Measurements from ENCODE around the gene NUDT4B. TPM values are rescaled to one million over a fixed set of nuclear protein-coding genes. Genes with fewer than 3 reads are reported as not detected.
"Not testable (repeated sequence)": the region's sequence is repeated elsewhere in the genome, so short reads cannot be mapped to it uniquely, and the experiment has no call there.

The NUDT4B gene
- total RNA-seq, 1 donor from 2014 or later, result not detected

DNA sequence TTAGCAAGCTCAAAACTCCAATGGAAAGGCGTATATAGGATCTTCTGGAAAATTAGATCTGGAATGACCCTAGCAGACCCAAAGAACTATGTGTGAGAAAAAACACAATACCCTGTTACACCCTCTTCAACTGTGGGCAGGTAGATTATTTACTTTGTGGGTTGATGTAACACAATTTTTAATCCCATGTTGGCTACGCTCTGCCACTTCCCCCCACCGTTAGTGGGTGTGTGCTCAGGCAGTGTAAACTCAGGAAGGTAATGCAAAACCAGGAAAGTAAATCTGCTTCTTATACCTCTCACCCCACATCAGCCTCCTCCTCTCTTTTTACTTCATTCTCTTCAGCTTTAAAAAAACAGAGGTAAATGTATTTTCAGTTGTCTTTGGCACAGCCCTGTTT is 23.7 kb upstream of the NUDT4B start:
- DNase-seq (ENCODE audit: low read depth, low spot score); H3K4me3 Mint-ChIP-seq; H3K4me1 Mint-ChIP-seq: not testable (repeated sequence)

DNA sequence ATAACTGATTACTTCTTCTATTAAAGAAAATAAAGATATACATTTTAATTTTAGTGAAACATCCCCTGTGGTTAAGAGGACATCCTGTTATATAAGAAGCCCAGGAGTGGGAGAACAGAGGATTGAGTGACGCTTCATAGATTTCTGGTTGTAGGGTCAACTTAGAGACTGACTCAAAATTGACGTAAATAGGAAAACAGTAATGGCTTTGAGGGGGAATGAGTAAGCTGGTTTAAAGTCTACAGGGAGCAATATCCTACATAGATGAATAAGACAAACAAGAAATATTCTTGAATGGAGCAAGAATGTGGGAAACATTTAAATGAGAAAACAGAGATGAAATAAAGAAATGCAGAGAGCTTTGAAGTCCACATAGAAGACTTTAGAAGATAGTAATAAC is 20.7 kb upstream of the NUDT4B start:
- not testable (repeated sequence) for H3K9me3 Mint-ChIP-seq; H3K4me1 Mint-ChIP-seq; H3K36me3 Mint-ChIP-seq (ENCODE audit: low read depth); H3K27ac Mint-ChIP-seq (ENCODE audit: unreplicated experiment); H3K27me3 Mint-ChIP-seq (ENCODE audit: low read depth); DNase-seq (ENCODE audit: low read depth, low spot score); H3K4me3 Mint-ChIP-seq

More for the DNA sequence above, 23.7 kb upstream of the NUDT4B start:
- not testable (repeated sequence) for H3K36me3 Mint-ChIP-seq (ENCODE audit: low read depth); H3K9me3 Mint-ChIP-seq; H3K27ac Mint-ChIP-seq (ENCODE audit: unreplicated experiment); H3K27me3 Mint-ChIP-seq (ENCODE audit: low read depth)

DNA sequence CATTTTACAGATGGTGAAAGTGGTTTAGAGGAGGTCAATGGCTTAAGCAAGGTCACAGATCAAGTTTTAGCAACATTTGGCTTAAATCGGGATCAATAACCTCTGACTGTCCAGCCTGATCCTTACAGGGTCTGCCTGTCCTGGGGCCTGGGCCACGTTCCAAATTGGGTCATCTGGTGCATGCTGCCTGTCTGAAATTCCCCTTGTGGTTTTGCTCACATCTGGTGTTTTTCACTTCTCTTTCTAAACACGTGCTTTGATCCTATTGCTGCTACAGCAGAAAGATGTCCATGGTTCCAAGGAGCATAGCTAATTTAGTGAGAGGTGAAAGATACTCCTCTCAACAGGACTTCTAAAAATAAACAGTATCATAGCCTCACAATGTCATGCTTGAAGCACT is 19.4 kb upstream of the NUDT4B start:
- not testable (repeated sequence) for H3K4me3 Mint-ChIP-seq; H3K4me1 Mint-ChIP-seq; H3K27ac Mint-ChIP-seq (ENCODE audit: unreplicated experiment); H3K9me3 Mint-ChIP-seq; H3K27me3 Mint-ChIP-seq (ENCODE audit: low read depth); DNase-seq (ENCODE audit: low read depth, low spot score); H3K36me3 Mint-ChIP-seq (ENCODE audit: low read depth)

DNA sequence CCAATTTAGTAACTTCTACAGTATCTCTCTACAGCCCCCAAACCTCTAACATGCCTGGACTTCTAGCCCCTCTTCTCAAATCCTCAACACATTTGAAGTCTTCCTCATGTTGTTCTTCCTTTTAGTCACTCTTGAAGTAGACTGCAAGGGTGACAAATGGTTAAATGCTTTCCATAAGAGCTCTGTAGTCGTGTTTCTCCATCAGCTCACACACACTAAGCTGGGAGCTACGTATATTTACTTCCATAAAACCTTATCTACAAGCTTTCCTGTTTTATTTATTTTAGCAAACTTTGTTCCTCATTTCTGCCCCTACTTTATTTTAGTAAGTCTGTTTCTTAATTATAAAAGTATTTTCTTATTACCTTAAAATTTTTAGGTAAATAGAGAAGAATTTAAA is 19.0 kb upstream of the NUDT4B start:
- DNase-seq (ENCODE audit: low read depth, low spot score); H3K27ac Mint-ChIP-seq (ENCODE audit: unreplicated experiment); H3K9me3 Mint-ChIP-seq; H3K4me1 Mint-ChIP-seq; H3K27me3 Mint-ChIP-seq (ENCODE audit: low read depth); H3K36me3 Mint-ChIP-seq (ENCODE audit: low read depth); H3K4me3 Mint-ChIP-seq: not testable (repeated sequence)

DNA sequence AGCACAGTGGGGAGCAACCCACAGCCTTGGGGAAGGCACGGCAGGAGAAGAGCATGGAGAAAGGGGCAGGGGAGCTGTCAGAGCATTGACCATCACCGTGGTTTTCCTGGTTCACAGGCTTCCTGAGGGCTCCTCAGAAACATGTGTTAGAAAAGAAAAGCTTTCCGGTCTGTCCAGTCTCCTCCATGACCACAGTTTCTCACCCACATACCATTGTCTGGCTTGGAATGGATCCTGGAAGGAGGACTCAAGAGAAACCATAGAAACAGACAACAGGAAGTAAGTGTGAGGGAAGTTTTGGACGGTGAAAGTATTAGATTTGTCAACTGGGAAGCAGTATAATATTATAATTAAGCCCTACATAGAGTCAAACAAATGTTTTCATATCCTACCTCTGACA is 16.3 kb upstream of the NUDT4B start:
- H3K4me1 Mint-ChIP-seq; H3K36me3 Mint-ChIP-seq (ENCODE audit: low read depth); DNase-seq (ENCODE audit: low read depth, low spot score); H3K4me3 Mint-ChIP-seq; H3K9me3 Mint-ChIP-seq; H3K27me3 Mint-ChIP-seq (ENCODE audit: low read depth); H3K27ac Mint-ChIP-seq (ENCODE audit: unreplicated experiment): not testable (repeated sequence)

DNA sequence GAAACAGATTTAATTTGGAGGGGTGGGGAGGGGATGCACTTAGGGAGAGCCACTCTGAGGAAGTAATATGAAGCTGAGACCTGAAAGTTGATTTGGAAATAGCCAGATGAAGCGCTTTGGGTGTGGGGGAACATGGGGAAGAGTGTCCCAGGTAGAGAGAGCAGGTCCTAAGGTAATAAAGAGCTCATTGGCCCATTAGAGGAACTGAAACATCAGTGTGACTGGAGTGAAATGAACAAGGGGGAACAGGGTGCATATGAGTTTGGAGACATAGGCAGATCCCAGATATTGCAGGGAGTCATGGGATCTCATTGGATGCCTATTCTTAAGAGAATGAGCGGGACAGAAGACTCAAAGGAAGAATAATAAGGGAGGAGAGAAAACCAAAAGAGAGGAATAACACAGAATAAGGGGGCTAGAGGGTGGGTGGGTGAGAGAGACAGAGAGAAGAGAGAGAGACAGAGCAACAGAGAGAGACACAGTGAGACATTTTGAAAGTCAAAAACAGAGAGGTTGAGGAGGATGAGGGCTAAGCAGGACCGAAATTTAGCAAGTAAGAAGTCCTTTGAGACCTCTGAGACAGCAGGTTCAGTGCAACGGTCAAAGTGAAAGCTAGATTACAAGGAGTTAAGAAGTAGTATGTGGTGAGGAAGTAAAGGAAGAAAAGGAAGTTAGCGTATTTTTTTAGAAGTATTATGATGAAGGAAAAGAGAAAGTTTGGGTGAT is 14.8 kb upstream of the NUDT4B start:
- H3K4me1 Mint-ChIP-seq; H3K36me3 Mint-ChIP-seq (ENCODE audit: low read depth); H3K27ac Mint-ChIP-seq (ENCODE audit: unreplicated experiment); DNase-seq (ENCODE audit: low read depth, low spot score); H3K27me3 Mint-ChIP-seq (ENCODE audit: low read depth); H3K4me3 Mint-ChIP-seq; H3K9me3 Mint-ChIP-seq: not testable (repeated sequence)

DNA sequence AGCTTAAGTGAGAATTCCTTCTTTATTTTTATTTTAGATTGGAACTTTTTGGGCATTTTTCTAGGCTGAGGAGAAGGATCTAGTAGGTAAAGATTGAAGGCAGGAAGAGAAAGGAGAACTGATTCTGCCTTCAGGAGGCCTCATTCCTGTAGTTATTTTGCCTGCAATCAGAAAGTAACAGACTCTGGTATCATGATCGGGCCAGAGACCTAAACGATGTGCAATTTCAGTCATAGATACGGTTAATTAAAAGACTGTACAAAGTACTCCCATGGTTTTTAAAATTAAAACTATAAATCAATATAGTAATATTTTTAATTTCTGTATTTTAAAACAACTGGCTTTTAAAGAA is 14.3 kb upstream of the NUDT4B start:
- H3K4me3 Mint-ChIP-seq; H3K9me3 Mint-ChIP-seq; H3K27me3 Mint-ChIP-seq (ENCODE audit: low read depth); H3K27ac Mint-ChIP-seq (ENCODE audit: unreplicated experiment); H3K4me1 Mint-ChIP-seq; H3K36me3 Mint-ChIP-seq (ENCODE audit: low read depth); DNase-seq (ENCODE audit: low read depth, low spot score): not testable (repeated sequence)

DNA sequence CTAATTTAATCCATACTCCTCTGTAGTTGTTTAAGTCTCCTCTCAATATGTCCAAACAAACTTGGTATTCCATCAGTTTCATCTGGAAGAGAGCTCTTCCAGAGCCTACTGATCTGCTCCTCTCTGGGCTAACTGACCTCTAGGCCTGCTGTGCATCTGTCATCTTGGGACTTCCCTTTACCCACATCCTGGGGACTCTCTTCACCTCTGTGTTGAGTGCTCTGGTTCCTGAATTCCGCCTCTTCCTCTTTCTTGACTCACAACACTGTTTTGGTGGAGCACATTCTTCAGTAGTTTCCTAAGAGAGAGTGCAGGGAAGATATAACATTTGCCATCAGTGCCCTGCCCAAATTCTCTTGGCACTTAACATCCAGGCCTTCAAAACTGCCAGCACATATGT is 13.0 kb upstream of the NUDT4B start:
- not testable (repeated sequence) for H3K27ac Mint-ChIP-seq (ENCODE audit: unreplicated experiment); H3K4me1 Mint-ChIP-seq; H3K27me3 Mint-ChIP-seq (ENCODE audit: low read depth); H3K4me3 Mint-ChIP-seq; H3K36me3 Mint-ChIP-seq (ENCODE audit: low read depth); DNase-seq (ENCODE audit: low read depth, low spot score); H3K9me3 Mint-ChIP-seq

DNA sequence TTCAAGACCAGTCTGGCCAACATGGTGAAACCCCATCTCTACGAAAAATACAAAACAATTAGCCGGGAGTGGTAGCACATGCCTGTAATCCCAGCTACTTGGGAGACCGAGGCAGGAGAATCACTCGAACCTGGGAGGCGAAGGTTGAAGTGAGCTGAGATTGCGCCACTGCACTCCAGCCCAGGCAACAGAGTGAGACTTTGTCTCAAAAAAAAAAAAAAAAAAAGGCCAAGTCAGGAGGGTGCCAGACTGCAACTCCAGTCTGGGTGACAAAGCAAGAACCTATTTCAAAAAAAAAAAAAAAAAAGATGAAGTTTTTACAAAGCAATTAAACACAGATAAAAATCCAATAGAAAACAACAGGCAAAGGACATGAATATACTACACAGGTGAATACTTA is 9.9 kb upstream of the NUDT4B start:
- H3K4me3 Mint-ChIP-seq; H3K4me1 Mint-ChIP-seq; H3K27me3 Mint-ChIP-seq (ENCODE audit: low read depth); H3K36me3 Mint-ChIP-seq (ENCODE audit: low read depth); DNase-seq (ENCODE audit: low read depth, low spot score); H3K27ac Mint-ChIP-seq (ENCODE audit: unreplicated experiment); H3K9me3 Mint-ChIP-seq: not testable (repeated sequence)

DNA sequence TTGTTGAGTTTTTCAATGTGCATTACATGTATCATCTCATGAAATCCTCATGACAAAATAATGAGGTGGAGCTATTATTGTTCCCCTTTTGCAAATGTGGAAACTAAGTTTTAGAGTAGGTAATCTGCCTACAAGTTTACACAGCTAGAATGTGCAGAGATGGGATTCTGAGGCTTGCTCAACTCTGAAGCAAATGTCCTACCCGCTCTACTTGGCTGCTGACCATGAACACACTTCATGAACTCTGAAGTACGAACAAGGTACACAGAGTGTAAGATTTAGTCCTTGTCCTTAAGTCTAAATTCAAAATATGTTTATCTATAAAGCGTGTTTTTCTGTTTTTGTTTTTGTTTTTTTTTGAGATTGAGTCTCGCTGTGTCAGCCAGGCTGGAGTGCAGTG is 5.4 kb upstream of the NUDT4B start:
- H3K27ac Mint-ChIP-seq (ENCODE audit: unreplicated experiment); H3K4me1 Mint-ChIP-seq; DNase-seq (ENCODE audit: low read depth, low spot score); H3K9me3 Mint-ChIP-seq; H3K27me3 Mint-ChIP-seq (ENCODE audit: low read depth); H3K4me3 Mint-ChIP-seq; H3K36me3 Mint-ChIP-seq (ENCODE audit: low read depth): not testable (repeated sequence)

DNA sequence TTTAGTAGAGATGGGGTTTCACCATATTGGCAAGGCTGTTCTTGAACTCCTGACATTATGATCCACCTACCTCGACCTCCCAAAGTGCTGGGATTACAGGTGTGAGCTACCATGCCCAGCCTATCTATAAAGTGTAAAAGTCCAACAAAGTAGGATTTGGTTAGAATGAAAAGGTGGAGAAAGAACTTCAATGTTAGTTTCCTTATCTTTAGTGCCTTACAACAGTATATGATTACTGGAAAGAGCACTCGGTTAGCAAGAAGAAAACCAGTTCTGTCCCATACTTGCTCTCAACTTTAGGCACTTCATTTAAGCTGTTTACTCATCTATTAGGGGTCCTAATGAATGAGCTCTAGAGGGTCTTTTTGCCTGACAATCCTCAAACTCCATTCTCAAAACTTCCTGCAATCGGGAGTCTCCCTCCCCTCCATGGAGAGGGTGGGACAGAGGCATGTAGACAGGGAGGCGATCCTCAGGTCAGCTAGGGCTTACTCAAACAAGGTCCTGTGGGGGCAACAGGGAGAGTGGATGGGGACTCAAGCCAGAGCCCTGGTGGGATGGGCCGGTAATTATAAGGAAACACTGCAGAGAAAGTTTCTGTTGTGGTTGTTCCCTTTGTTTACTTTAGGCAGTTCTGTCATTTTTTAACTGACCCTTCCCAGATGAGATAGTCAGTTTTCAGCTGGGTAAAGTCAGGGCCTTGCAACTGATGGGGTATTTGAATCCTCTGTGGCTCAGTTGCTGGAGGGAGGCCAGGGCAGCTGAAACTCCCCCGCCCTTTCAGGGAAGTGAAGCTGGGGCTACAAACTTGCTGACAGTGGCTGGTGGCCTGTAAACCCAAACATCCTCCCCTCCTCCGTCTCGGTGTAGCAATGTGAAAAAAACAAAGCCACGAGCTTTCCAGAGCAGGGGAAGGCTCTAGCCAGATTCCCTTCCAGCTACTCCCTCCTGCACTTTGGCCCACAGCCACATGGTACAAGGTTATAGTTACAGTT is 4.6 kb upstream of the NUDT4B start:
- not testable (repeated sequence) for DNase-seq (ENCODE audit: low read depth, low spot score); H3K4me3 Mint-ChIP-seq; H3K9me3 Mint-ChIP-seq; H3K4me1 Mint-ChIP-seq; H3K27ac Mint-ChIP-seq (ENCODE audit: unreplicated experiment); H3K36me3 Mint-ChIP-seq (ENCODE audit: low read depth); H3K27me3 Mint-ChIP-seq (ENCODE audit: low read depth)

DNA sequence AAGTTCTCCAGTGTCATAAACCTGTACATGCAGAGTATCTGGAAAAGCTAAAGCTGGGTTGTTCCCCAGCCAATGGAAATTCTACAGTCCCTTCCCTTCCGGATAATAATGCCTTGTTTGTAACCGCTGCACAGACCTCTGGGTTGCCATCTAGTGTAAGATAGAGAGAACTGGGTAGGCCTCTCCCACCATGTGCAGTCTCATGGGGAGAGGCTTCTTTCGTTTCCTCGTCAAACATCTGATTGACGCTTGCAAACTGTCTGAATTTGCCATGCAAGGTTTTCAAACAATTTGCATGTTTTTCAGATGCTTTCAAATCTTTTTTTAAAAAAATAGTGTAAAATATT is 734 bp downstream of the NUDT4B start:
- H3K9me3 Mint-ChIP-seq; H3K36me3 Mint-ChIP-seq (ENCODE audit: low read depth); H3K27me3 Mint-ChIP-seq (ENCODE audit: low read depth); H3K4me3 Mint-ChIP-seq; H3K4me1 Mint-ChIP-seq; DNase-seq (ENCODE audit: low read depth, low spot score); H3K27ac Mint-ChIP-seq (ENCODE audit: unreplicated experiment): not testable (repeated sequence)

DNA sequence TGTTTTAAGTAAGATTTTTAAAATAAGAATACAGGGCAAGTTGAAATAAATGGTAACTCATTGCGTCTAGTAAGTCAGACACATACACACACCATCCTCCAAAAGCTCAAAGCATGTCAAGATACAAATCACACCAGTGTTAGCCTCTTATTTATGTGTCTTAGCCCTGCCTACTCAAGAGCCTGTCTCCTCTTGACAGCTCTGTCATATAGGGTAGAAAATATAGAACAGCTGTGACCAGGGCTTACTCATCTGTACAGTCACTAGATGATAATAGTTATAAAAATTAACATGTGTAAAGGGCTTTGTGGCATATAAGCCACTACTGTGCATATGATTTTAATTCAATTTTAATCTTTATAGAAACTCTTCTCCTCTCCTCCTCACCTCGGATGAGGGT is 7.7 kb downstream of the NUDT4B start:
- not testable (repeated sequence) for H3K27me3 Mint-ChIP-seq (ENCODE audit: low read depth)

DNA sequence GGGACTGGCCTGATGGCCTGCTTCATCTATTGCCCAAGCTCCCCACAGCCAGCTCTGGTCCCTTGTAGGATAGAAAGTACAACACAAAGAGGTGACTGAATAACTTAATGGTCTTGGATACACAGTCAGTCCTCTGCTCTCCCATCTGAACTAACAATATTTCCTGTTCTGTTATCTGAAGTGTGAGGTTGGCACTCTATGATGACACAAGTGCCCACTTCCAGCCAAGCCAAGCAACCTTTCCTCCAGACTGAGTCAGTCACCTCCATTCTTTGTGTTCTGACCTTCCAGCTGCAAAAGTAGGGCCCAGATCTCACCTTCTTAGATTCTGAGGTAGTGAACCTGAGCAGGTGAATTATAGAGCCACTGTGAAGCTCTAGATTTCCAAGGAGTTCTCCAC is 8.9 kb downstream of the NUDT4B start:
- not testable (repeated sequence) for H3K4me3 Mint-ChIP-seq; H3K4me1 Mint-ChIP-seq; H3K9me3 Mint-ChIP-seq; DNase-seq (ENCODE audit: low read depth, low spot score); H3K36me3 Mint-ChIP-seq (ENCODE audit: low read depth); H3K27me3 Mint-ChIP-seq (ENCODE audit: low read depth); H3K27ac Mint-ChIP-seq (ENCODE audit: unreplicated experiment)

More for the DNA sequence above, 7.7 kb downstream of the NUDT4B start:
- H3K9me3 Mint-ChIP-seq; H3K4me1 Mint-ChIP-seq; DNase-seq (ENCODE audit: low read depth, low spot score); H3K27ac Mint-ChIP-seq (ENCODE audit: unreplicated experiment); H3K4me3 Mint-ChIP-seq; H3K36me3 Mint-ChIP-seq (ENCODE audit: low read depth): not testable (repeated sequence)

All from neural crest cell (in vitro differentiated cells).